Nephron (organoid): ENCODE data around the gene LIMS2.

Source experiments
- H3K27ac Mint-ChIP-seq, 3 experiments: 2 replicates each; pipeline ENCODE4 v1.8.0; 2020; ENCODE audit warnings: mixed read lengths in 3 of 3, mild to moderate bottlenecking in 2 of 3, moderate library complexity in 1 of 3
- H3K27me3 Mint-ChIP-seq: 2 replicates; pipeline ENCODE4 v1.8.0; 2021; ENCODE audit warnings: low read depth, mild to moderate bottlenecking, moderate library complexity, mixed read lengths
- H3K36me3 Mint-ChIP-seq: 2 replicates; pipeline ENCODE4 v1.8.0; 2020; ENCODE audit warnings: low read depth, mixed read lengths
- H3K4me1 Mint-ChIP-seq: 2 replicates; pipeline ENCODE4 v1.8.0; 2020; ENCODE audit warnings: mixed read lengths
- H3K4me3 Mint-ChIP-seq, 3 experiments: 2 replicates each; pipeline ENCODE4 v1.8.0; 2020; ENCODE audit warnings: mild to moderate bottlenecking in 3 of 3, mixed read lengths in 3 of 3, moderate library complexity in 2 of 3
- H3K9me3 Mint-ChIP-seq: 2 replicates; pipeline ENCODE4 v1.8.0; 2020; ENCODE audit warnings: mixed read lengths
- TF ChIP-seq, protein P1 (sequence below), 3 experiments: fragments of 200-600 bp; sonication (generic); IDR thresholded peaks; one replicate each; pipeline ENCODE4 v1.5.0; 2021; ENCODE audit warnings: antibody characterized with exemption in 3 of 3; ENCODE audit not compliant: unreplicated experiment in 3 of 3

LIMS2 gene

GRCh38 chr2:127670055-127670956 lies 5.0 kb downstream of the LIMS2 start:
- Mint-ChIP-seq H3K27ac (no peak overlapping the region), H3K36me3 (no peaks in the 10 kb centered on the region), H3K27me3 (peaks cover 80% of the 10 kb centered on the region), H3K9me3 (peaks cover 6% of the 10 kb centered on the region), H3K4me1 (peaks cover 9% of the 10 kb centered on the region), H3K4me3 (peak overlapping the region in 1 of 3 experiments; percentile 47)
- TF ChIP-seq, protein P1, sequence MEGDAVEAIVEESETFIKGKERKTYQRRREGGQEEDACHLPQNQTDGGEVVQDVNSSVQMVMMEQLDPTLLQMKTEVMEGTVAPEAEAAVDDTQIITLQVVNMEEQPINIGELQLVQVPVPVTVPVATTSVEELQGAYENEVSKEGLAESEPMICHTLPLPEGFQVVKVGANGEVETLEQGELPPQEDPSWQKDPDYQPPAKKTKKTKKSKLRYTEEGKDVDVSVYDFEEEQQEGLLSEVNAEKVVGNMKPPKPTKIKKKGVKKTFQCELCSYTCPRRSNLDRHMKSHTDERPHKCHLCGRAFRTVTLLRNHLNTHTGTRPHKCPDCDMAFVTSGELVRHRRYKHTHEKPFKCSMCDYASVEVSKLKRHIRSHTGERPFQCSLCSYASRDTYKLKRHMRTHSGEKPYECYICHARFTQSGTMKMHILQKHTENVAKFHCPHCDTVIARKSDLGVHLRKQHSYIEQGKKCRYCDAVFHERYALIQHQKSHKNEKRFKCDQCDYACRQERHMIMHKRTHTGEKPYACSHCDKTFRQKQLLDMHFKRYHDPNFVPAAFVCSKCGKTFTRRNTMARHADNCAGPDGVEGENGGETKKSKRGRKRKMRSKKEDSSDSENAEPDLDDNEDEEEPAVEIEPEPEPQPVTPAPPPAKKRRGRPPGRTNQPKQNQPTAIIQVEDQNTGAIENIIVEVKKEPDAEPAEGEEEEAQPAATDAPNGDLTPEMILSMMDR (IDR thresholded peaks at IDR 0.05; ENCODE audit: unreplicated experiment in 3 of 3): no peak

DNA sequence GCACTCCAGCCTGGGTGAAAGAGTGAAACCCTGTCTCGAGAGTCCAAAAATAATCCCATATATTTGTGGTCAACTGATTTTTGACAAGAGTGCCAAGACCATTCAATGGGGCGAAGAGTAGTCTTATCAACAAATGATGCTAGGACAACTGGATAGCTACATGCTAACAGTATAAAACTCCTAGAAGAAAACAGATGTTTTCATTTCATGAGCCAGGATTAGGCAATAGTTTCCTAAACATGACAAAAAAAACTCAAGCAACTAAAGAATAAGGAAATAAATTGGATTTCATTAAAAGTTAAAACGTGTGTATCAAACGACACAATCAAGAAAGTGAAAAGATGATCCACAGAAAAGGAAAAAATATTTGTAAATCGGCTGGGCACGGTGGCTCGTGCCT lies 6.3 kb downstream of the LIMS2 start:
- peaks cover 6% of the 10 kb centered on the region for H3K9me3 Mint-ChIP-seq
- H3K27me3 Mint-ChIP-seq: peaks cover 84% of the 10 kb centered on the region
- no peak overlapping the region for H3K27ac Mint-ChIP-seq
- H3K4me1 Mint-ChIP-seq: peaks cover 9% of the 10 kb centered on the region
- H3K36me3 Mint-ChIP-seq: no peaks in the 10 kb centered on the region
- TF ChIP-seq, protein P1 (IDR thresholded peaks at IDR 0.05; ENCODE audit: unreplicated experiment in 3 of 3): no peak
- no peak overlapping the region for H3K4me3 Mint-ChIP-seq

- peaks cover 6% of the 10 kb centered on the region for H3K9me3 Mint-ChIP-seq
- no peak overlapping the region for H3K27ac Mint-ChIP-seq
Measured at GRCh38 chr2:127665267-127665893, 9.9 kb downstream of the LIMS2 start.

DNA sequence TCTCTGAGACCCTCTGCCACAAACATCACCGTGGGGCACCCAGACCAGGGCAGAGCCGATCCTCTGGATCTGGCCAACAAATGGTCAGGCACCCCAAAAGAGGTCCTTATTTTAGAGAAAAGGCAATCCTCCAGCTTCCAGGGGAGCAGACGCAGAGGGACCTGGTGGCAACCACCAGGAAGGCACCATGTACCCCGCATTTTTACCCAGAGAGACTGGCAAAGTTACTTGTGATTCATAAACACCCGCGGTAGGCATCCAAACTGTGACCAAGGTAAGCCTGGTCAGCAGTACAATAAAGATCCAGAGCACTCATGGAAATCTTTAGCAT lies 10.5 kb downstream of the LIMS2 start:
- Mint-ChIP-seq H3K9me3 (peaks cover 6% of the 10 kb centered on the region), H3K4me3 (peak overlapping the region in 2 of 3 experiments; percentile 35 to 36), H3K27ac (no peak overlapping the region), H3K4me1 (peaks cover 3% of the 10 kb centered on the region), H3K36me3 (no peaks in the 10 kb centered on the region), H3K27me3 (peaks cover 75% of the 10 kb centered on the region)
- TF ChIP-seq, protein P1 (IDR thresholded peaks at IDR 0.05; ENCODE audit: unreplicated experiment in 3 of 3): no peak

More at GRCh38 chr2:127665267-127665893, 9.9 kb downstream of the LIMS2 start:
- Mint-ChIP-seq H3K36me3 (no peaks in the 10 kb centered on the region), H3K4me1 (peaks cover 3% of the 10 kb centered on the region), H3K4me3 (peak overlapping the region in 1 of 3 experiments; percentile 36), H3K27me3 (peaks cover 76% of the 10 kb centered on the region)
- TF ChIP-seq, protein P1 (IDR thresholded peaks at IDR 0.05; ENCODE audit: unreplicated experiment in 3 of 3): no peak

GRCh38 chr2:127664065-127664894 lies 11.1 kb downstream of the LIMS2 start:
- H3K27me3 Mint-ChIP-seq: peaks cover 74% of the 10 kb centered on the region
- H3K4me3 Mint-ChIP-seq: peak overlapping the region; percentile 36 to 46 (median 42)
- H3K4me1 Mint-ChIP-seq: peaks cover 3% of the 10 kb centered on the region
- TF ChIP-seq, protein P1 (IDR thresholded peaks at IDR 0.05; ENCODE audit: unreplicated experiment in 3 of 3): no peak
- H3K27ac Mint-ChIP-seq: no peak overlapping the region
- no peaks in the 10 kb centered on the region for H3K36me3 Mint-ChIP-seq
- peaks cover 6% of the 10 kb centered on the region for H3K9me3 Mint-ChIP-seq
